ENCODE data around the gene METTL16.
"Not testable (repeated sequence)": the region's sequence is repeated elsewhere in the genome, so short reads cannot be mapped to it uniquely, and the experiment has no call there.

Gene METTL16

GRCh38 chr17:2503627-2504026 is 8.1 kb downstream of the METTL16 start:
- DNase-seq (ENCODE audit: low read depth) = no peak
- TF ChIP-seq, protein P1, sequence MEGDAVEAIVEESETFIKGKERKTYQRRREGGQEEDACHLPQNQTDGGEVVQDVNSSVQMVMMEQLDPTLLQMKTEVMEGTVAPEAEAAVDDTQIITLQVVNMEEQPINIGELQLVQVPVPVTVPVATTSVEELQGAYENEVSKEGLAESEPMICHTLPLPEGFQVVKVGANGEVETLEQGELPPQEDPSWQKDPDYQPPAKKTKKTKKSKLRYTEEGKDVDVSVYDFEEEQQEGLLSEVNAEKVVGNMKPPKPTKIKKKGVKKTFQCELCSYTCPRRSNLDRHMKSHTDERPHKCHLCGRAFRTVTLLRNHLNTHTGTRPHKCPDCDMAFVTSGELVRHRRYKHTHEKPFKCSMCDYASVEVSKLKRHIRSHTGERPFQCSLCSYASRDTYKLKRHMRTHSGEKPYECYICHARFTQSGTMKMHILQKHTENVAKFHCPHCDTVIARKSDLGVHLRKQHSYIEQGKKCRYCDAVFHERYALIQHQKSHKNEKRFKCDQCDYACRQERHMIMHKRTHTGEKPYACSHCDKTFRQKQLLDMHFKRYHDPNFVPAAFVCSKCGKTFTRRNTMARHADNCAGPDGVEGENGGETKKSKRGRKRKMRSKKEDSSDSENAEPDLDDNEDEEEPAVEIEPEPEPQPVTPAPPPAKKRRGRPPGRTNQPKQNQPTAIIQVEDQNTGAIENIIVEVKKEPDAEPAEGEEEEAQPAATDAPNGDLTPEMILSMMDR (IDR thresholded peaks at IDR 0.05; ENCODE audit: low read depth, low read length) = no peak
- no peak for TF ChIP-seq POLR2A (IDR thresholded peaks at IDR 0.05; ENCODE audit: extremely low read depth, insufficient read length)
- no peak for TF ChIP-seq MAX (IDR thresholded peaks at IDR 0.05; ENCODE audit: low read depth, low read length)
- no peak for TF ChIP-seq MYC (IDR thresholded peaks at IDR 0.05; ENCODE audit: low read depth, low read length)
- H3K4me3 ChIP-seq (ENCODE audit: low read depth, low read length) = no peak overlapping the region

- TF ChIP-seq, protein P1 (IDR thresholded peaks at IDR 0.05; ENCODE audit: low read depth, low read length) = no peak
- TF ChIP-seq MYC (IDR thresholded peaks at IDR 0.05; ENCODE audit: low read depth, low read length) = no peak
- no peak for TF ChIP-seq MAX (IDR thresholded peaks at IDR 0.05; ENCODE audit: low read depth, low read length)
- no peak for TF ChIP-seq POLR2A (IDR thresholded peaks at IDR 0.05; ENCODE audit: extremely low read depth, insufficient read length)
- DNase-seq (ENCODE audit: low read depth) = no peak
- no peak overlapping the region for H3K4me3 ChIP-seq (ENCODE audit: low read depth, low read length)
Measured at GRCh38 chr17:2502871-2503580, 8.7 kb downstream of the METTL16 start.

DNA sequence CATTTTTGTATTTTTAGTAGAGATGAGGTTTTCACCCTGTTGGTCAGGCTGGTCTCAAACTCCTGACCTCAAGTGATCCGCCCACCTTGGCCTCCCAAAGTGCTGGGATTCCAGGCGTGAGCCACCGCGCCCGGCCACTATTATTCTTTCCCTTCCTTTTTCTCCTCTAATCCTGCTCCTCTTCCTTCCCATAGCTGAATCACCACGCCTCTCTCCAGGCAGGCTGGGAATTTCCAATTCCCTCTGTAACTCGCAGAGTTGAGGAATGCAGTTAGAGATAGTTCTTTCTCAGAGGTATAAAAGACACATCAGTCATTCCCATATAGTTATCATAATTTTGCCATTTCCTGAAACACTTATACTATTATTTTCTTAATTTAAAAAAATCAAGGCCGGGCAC is 11.2 kb downstream of the METTL16 start:
- no peak overlapping the region for H3K4me3 ChIP-seq (ENCODE audit: low read depth, low read length)
- DNase-seq (ENCODE audit: low read depth) = no peak
- no peak for TF ChIP-seq MAX (IDR thresholded peaks at IDR 0.05; ENCODE audit: low read depth, low read length)

DNA sequence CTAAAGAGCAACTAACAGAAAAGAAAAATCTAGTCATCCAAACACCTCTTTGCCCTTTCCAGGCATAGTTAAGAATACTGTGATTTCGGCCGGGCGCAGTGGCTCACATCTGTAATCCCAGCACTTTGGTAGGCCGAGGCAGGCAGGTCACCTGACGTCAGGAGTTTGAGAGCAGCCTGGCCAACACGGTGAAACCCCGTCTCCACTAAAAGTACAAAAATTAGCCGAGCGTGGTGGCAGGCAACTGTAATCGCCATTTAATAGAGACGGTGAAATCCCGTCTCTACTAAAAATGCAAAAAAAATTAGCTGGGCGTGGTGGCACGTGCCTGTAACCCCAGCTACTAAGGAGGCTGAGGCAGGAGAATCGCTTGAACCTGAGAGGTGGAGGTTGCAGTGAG is 22.4 kb downstream of the METTL16 start:
- not testable (repeated sequence) for DNase-seq (ENCODE audit: low read depth); H3K4me3 ChIP-seq (ENCODE audit: low read depth, low read length)

GRCh38 chr17:2487306-2487705 is 24.4 kb downstream of the METTL16 start:
- TF ChIP-seq POLR2A (IDR thresholded peaks at IDR 0.05; ENCODE audit: extremely low read depth, insufficient read length) = no peak
- TF ChIP-seq, protein P1 (IDR thresholded peaks at IDR 0.05; ENCODE audit: low read depth, low read length) = no peak
- TF ChIP-seq MYC (IDR thresholded peaks at IDR 0.05; ENCODE audit: low read depth, low read length) = no peak
- TF ChIP-seq MAX (IDR thresholded peaks at IDR 0.05; ENCODE audit: low read depth, low read length) = no peak
- no peak overlapping the region for H3K4me3 ChIP-seq (ENCODE audit: low read depth, low read length)
- DNase-seq (ENCODE audit: low read depth) = no peak

GRCh38 chr17:2486709-2487108 is 25.0 kb downstream of the METTL16 start:
- not testable (repeated sequence) for DNase-seq (ENCODE audit: low read depth); H3K4me3 ChIP-seq (ENCODE audit: low read depth, low read length)

GRCh38 chr17:2485970-2486369 is 25.7 kb downstream of the METTL16 start:
- TF ChIP-seq MAX (IDR thresholded peaks at IDR 0.05; ENCODE audit: low read depth, low read length) (no peak), POLR2A (IDR thresholded peaks at IDR 0.05; ENCODE audit: extremely low read depth, insufficient read length) (no peak), MYC (IDR thresholded peaks at IDR 0.05; ENCODE audit: low read depth, low read length) (no peak)
- TF ChIP-seq, protein P1 (IDR thresholded peaks at IDR 0.05; ENCODE audit: low read depth, low read length) = no peak
- H3K4me3 ChIP-seq (ENCODE audit: low read depth, low read length) = no peak overlapping the region
- DNase-seq (ENCODE audit: low read depth) = no peak

Data from NB4 (cell line).